OCI-LY7 (cell line): Measurements from ENCODE around the gene POLR2E. TPM values are rescaled to one million over a fixed set of nuclear protein-coding genes. Genes with fewer than 3 reads are reported as not detected.

Source experiments
- BruUV-seq: library from RNA; stranded (reverse); fragments of 400-500 nt; replicated peaks from 2 replicates; lab custom pipeline; 2021; lab: Mats Ljungman, UMichigan
- CTCF ChIA-PET: fragments of 300-600 bp; sonication (Branson Sonifier 250); formaldehyde crosslinking; loops from one replicate; lab custom pipeline; 2022; ENCODE audit warnings: antibody characterized with exemption; ENCODE audit not compliant: unreplicated experiment; lab: Charles Lee
- POLR2A ChIA-PET: fragments of 300-600 bp; sonication (Branson Sonifier 250); formaldehyde crosslinking; loops from one replicate; lab custom pipeline; 2022; ENCODE audit warnings: antibody characterized with exemption; lab: Charles Lee
- DNase-seq: peaks from one replicate; pipeline ENCODE4 v3.0.0-alpha.2; 2015; ENCODE audit warnings: low spot score
- H2AFZ ChIP-seq: fragments of 200-600 bp; sonication (generic), shearing (Covaris generic); 2 replicates; pipeline ENCODE4 v1.6.1; 2014; ENCODE audit warnings: mild to moderate bottlenecking, antibody characterized with exemption, low read length, moderate library complexity
- H3K27ac ChIP-seq: fragments of 200-600 bp; sonication (generic); 2 replicates; pipeline ENCODE4 v1.5.1; 2014; ENCODE audit warnings: mixed run types, low read depth, mild to moderate bottlenecking, moderate library complexity, low read length, inconsistent platforms; ENCODE audit not compliant: poor library complexity, severe bottlenecking
- H3K36me3 ChIP-seq: fragments of 200-600 bp; sonication (generic); 2 replicates; pipeline ENCODE4 v1.6.1; 2014; ENCODE audit warnings: mild to moderate bottlenecking, antibody characterized with exemption, low read length, moderate library complexity, mixed read lengths; ENCODE audit not compliant: insufficient read depth
- H3K4me1 ChIP-seq: fragments of 200-600 bp; sonication (generic); 2 replicates; pipeline ENCODE4 v1.5.1; 2014; ENCODE audit warnings: mild to moderate bottlenecking, low read length; ENCODE audit not compliant: insufficient read depth, poor library complexity, severe bottlenecking
- H3K4me2 ChIP-seq: fragments of 200-600 bp; sonication (generic); 2 replicates; pipeline ENCODE4 v1.6.1; 2014; ENCODE audit warnings: mild to moderate bottlenecking, low read length
- H3K4me3 ChIP-seq: fragments of 200-600 bp; sonication (generic); 2 replicates; pipeline ENCODE4 v1.5.1; 2014; ENCODE audit warnings: mild to moderate bottlenecking, low read depth, low read length; ENCODE audit not compliant: poor library complexity, severe bottlenecking
- H3K79me2 ChIP-seq: fragments of 200-600 bp; sonication (generic); 2 replicates; pipeline ENCODE4 v1.6.1; 2016; ENCODE audit warnings: low read depth, mild to moderate bottlenecking, low read length, moderate library complexity, mixed read lengths; ENCODE audit not compliant: insufficient read depth
- H3K9me2 ChIP-seq: fragments of 200-600 bp; sonication (generic); 2 replicates; pipeline ENCODE4 v1.6.1; 2016; ENCODE audit warnings: mild to moderate bottlenecking, low read length, mixed read lengths; ENCODE audit not compliant: insufficient read depth
- H3K9me3 ChIP-seq: fragments of 200-600 bp; sonication (generic); 2 replicates; pipeline ENCODE4 v1.6.1; 2014; ENCODE audit warnings: mild to moderate bottlenecking, mixed run types, low read length, mixed read lengths
- H4K20me1 ChIP-seq: fragments of 200-600 bp; sonication (generic); 2 replicates; pipeline ENCODE4 v1.6.1; 2014; ENCODE audit warnings: mild to moderate bottlenecking, antibody characterized with exemption, low read length, moderate library complexity, mixed read lengths; ENCODE audit not compliant: insufficient read depth
- EZH2phosphoT487 ChIP-seq: fragments of 200-600 bp; sonication (generic); IDR thresholded peaks from 2 replicates; pipeline ENCODE4 v1.6.1; 2018; ENCODE audit warnings: low read depth, borderline replicate concordance, mild to moderate bottlenecking, mixed run types, antibody characterized with exemption, low read length, moderate library complexity, mixed read lengths
- intact Hi-C: fragments of 100-400 bp; cut with micrococcal nuclease; formaldehyde crosslinking; loops from one replicate; pipeline ENCODE4 v1.10.0; 2022; ENCODE audit not compliant: unreplicated experiment
- total RNA-seq, 2 experiments: library from RNA; depleted of rRNA in 1 of 2; stranded (reverse); fragments of >200 nt in 1 of 2; shearing (Covaris generic) in 1 of 2; gene quantifications; 2 replicates each; pipeline ENCODE4 v1.2.3, GENCODE V29; 2014 to 2022
- TF ChIP-seq, protein P1 (sequence below): fragments of 200-600 bp; sonication (generic); conservative IDR thresholded peaks from 2 replicates; pipeline ENCODE4 v1.5.1; 2014; ENCODE audit warnings: mild to moderate bottlenecking, antibody characterized with exemption, low read length, moderate library complexity, mixed read lengths

POLR2E gene
- total RNA-seq, 2 experiments from 2014 or later: 153 to 193 TPM

DNA sequence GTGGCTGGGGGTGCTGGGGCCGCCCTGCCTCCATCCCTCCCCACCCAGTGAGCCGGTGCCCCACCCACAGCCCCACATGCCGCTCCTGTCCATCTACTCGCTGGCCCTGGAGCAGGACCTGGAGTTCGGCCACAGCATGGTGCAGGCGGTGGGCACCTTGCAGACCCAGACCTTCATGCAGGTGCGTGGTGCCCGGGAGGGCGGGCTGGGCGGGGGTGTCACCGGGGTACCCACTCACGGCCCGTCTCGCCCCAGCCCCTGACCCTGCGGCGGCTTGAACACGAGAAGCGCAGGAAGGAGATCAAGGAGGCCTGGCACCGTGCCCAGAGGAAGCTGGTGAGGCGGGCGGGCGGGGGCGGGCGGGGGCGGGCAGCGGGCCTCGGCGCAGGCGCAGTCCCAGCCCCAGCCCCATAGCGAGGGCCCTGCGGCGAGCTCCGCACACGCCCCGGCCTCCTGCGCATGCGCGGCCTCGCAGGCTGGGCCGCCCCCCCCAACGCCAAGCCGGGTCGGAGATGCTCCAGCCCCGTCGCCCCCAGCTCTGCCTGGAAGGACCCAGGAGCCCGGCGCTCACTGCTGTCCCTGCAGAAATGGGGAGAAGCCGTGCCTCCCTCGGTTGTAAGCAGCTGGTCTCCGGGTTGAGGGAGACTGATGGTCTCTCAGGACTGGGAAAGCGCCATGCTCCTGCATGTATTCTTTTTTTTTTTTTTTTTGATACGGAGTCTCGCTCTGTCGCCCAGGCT lies 20.5 kb downstream of the POLR2E start:
- ChIA-PET POLR2A (interaction anchor here (0.6 to 2.3 kb wide), 4 partner anchors 10 to 48 kb away, joined by 3 to 6 read pairs (median 5); partner anchors contain the start of gene CNN2), CTCF (interaction anchor here (0.5 to 0.7 kb wide), 4 partner anchors 28 to 194 kb away, joined by 3 to 14 read pairs (median 6); no protein-coding TSS in a partner anchor)
- peak overlapping the region; percentile 73 for H3K4me2 ChIP-seq
- peak overlapping the region; percentile 58 for H3K4me3 ChIP-seq
- H3K27ac ChIP-seq: peak overlapping the region; percentile 90
- intact Hi-C loops: no loop called here
- no peak overlapping the region for H2AFZ ChIP-seq
- no peaks in the 10 kb centered on the region for H3K9me3 ChIP-seq
- peaks cover 11% of the 10 kb centered on the region; the same call in 1 of the 2 replicates for H3K79me2 ChIP-seq
- peaks cover 78% of the 10 kb centered on the region for H3K36me3 ChIP-seq
- DNase-seq: peak; percentile 90
- no TSS peak for BruUV-seq
- no peaks in the 10 kb centered on the region for H3K9me2 ChIP-seq
- TF ChIP-seq, protein P1, sequence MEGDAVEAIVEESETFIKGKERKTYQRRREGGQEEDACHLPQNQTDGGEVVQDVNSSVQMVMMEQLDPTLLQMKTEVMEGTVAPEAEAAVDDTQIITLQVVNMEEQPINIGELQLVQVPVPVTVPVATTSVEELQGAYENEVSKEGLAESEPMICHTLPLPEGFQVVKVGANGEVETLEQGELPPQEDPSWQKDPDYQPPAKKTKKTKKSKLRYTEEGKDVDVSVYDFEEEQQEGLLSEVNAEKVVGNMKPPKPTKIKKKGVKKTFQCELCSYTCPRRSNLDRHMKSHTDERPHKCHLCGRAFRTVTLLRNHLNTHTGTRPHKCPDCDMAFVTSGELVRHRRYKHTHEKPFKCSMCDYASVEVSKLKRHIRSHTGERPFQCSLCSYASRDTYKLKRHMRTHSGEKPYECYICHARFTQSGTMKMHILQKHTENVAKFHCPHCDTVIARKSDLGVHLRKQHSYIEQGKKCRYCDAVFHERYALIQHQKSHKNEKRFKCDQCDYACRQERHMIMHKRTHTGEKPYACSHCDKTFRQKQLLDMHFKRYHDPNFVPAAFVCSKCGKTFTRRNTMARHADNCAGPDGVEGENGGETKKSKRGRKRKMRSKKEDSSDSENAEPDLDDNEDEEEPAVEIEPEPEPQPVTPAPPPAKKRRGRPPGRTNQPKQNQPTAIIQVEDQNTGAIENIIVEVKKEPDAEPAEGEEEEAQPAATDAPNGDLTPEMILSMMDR: no peak
- no peak for TF ChIP-seq EZH2phosphoT487
- peaks cover 52% of the 10 kb centered on the region for H3K4me1 ChIP-seq
- H4K20me1 ChIP-seq: no peaks in the 10 kb centered on the region

DNA sequence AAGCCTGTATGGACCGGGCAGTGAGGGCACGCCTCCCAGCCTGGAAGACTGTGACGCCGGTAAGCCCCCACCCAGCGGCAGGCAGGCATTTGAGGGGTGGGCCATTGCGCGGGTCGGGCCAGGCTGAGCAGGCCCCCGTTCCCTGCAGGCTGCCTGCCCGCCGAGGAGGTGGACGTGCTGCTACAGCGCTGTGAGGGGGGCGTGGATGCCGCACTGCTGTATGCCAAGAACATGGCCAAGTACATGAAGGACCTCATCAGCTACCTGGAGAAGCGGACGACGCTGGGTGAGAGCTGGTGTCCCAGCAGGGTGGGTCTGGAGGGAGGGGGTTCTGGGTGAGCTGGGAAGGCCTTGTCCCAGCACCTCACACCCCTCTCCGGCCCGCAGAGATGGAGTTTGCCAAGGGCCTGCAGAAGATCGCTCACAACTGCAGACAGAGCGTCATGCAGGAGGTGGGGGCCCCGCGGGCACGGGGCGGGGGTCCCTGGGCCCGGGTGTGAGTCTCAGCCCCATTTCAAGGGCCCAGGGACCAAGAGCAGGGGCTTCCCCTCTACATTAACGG lies 21.1 kb downstream of the POLR2E start:
- peaks cover 18% of the 10 kb centered on the region; the same call in 1 of the 2 replicates for H3K79me2 ChIP-seq
- H3K4me3 ChIP-seq: peak overlapping the region; percentile 43
- CTCF ChIA-PET: interaction anchor here (0.5 kb wide), 1 partner anchor 39 kb away, joined by 6 read pairs; no protein-coding TSS in a partner anchor
- no peak for DNase-seq
- H3K4me1 ChIP-seq: peaks cover 59% of the 10 kb centered on the region
- H3K36me3 ChIP-seq: peaks cover 77% of the 10 kb centered on the region
- POLR2A ChIA-PET: interaction anchor here (0.6 to 2.3 kb wide), 4 partner anchors 9 to 47 kb away, joined by 3 to 6 read pairs (median 5); partner anchors contain the start of gene CNN2
- intact Hi-C loops: no loop called here
- no TSS peak for BruUV-seq
- no peaks in the 10 kb centered on the region for H4K20me1 ChIP-seq
- TF ChIP-seq, protein P1: no peak
- TF ChIP-seq EZH2phosphoT487: no peak
- H3K9me2 ChIP-seq: no peaks in the 10 kb centered on the region
- no peak overlapping the region for H2AFZ ChIP-seq
- H3K27ac ChIP-seq: peak overlapping the region; percentile 50
- H3K9me3 ChIP-seq: no peaks in the 10 kb centered on the region
- peak overlapping the region; percentile 60 for H3K4me2 ChIP-seq
